Endodermal cell (in vitro differentiated cells): ENCODE measurements around the gene STX18. TPM values are rescaled to one million over a fixed set of nuclear protein-coding genes. Genes with fewer than 3 reads are reported as not detected.

ENCODE experiments used
- DNase-seq: peaks from one replicate; pipeline ENCODE4 v3.0.0-alpha.2; 2017
- H3K27ac ChIP-seq: 2 replicates; pipeline ENCODE4 v1.5.1; 2013; ENCODE audit warnings: mild to moderate bottlenecking, low read depth, low read length, moderate library complexity
- H3K27me3 ChIP-seq: 2 replicates; pipeline ENCODE4 v1.6.1; 2013; ENCODE audit warnings: mild to moderate bottlenecking, low read length, moderate library complexity; ENCODE audit not compliant: insufficient read depth, control insufficient read depth, poor library complexity, severe bottlenecking
- H3K36me3 ChIP-seq: 2 replicates; pipeline ENCODE4 v1.7.0; 2013; ENCODE audit warnings: mild to moderate bottlenecking, low read length, moderate library complexity; ENCODE audit not compliant: control insufficient read depth, insufficient read depth
- H3K4me1 ChIP-seq: one replicate; pipeline ENCODE4 v1.7.0; 2013; ENCODE audit warnings: low read length; ENCODE audit not compliant: control insufficient read depth, insufficient read depth
- H3K4me3 ChIP-seq: 2 replicates; pipeline ENCODE4 v1.5.1; 2013; ENCODE audit warnings: mild to moderate bottlenecking, low read length, moderate library complexity
- H3K9ac ChIP-seq: 2 replicates; pipeline ENCODE4 v1.6.1; 2013; ENCODE audit warnings: mild to moderate bottlenecking, low read length, moderate library complexity; ENCODE audit not compliant: poor library complexity, severe bottlenecking; ENCODE audit errors: extremely low read depth
- H3K9me3 ChIP-seq: 2 replicates; pipeline ENCODE4 v1.6.1; 2013; ENCODE audit warnings: mild to moderate bottlenecking, low read length, moderate library complexity; ENCODE audit not compliant: control insufficient read depth
- H3K27ac Mint-ChIP-seq: 2 replicates; pipeline ENCODE4 v1.8.0; 2020; ENCODE audit warnings: mixed read lengths
- H3K27me3 Mint-ChIP-seq: 2 replicates; pipeline ENCODE4 v1.8.0; 2021; ENCODE audit warnings: mild to moderate bottlenecking, mixed read lengths; ENCODE audit not compliant: insufficient read depth
- H3K36me3 Mint-ChIP-seq: 2 replicates; pipeline ENCODE4 v1.8.0; 2020; ENCODE audit warnings: low read depth, mixed read lengths
- H3K4me1 Mint-ChIP-seq: 2 replicates; pipeline ENCODE4 v1.8.0; 2020; ENCODE audit warnings: mixed read lengths
- H3K4me3 Mint-ChIP-seq: 2 replicates; pipeline ENCODE4 v1.8.0; 2020; ENCODE audit warnings: mild to moderate bottlenecking, moderate library complexity, mixed read lengths
- H3K9me3 Mint-ChIP-seq: 2 replicates; pipeline ENCODE4 v1.8.0; 2020; ENCODE audit warnings: mild to moderate bottlenecking, mixed read lengths
- CTCF ChIP-seq: fragments of 200-600 bp; sonication (generic); conservative IDR thresholded peaks from 2 replicates; pipeline ENCODE4 v1.5.0; 2021; ENCODE audit warnings: antibody characterized with exemption, mild to moderate bottlenecking
- WGBS, 2 experiments: methylation state at CpG; one replicate each; pipeline versions ENCODE4 v1.1.5 to v1.1.7; 2013; ENCODE audit warnings: missing lambda C conversion rate in 2 of 2, mixed read lengths in 1 of 2; ENCODE audit not compliant: insufficient coverage in 1 of 2, insufficient read length in 1 of 2; 5-methylcytosine and 5-hydroxymethylcytosine counted together
- total RNA-seq, 2 donors: library from RNA; stranded (reverse); fragmentation: NEBNext Ultra II Directional in 1 of 2; extraction: Animal tissue kit (Norgen Biotek cat#: 25700) in 1 of 2; gene quantifications; 2 replicates in 1 of 2; 3 replicates in 1 of 2; pipeline ENCODE4 v1.2.1, GENCODE V29; 2021

The STX18 gene
- total RNA-seq, 2 donors from 2014 or later: 26.9 to 33.3 TPM

DNA sequence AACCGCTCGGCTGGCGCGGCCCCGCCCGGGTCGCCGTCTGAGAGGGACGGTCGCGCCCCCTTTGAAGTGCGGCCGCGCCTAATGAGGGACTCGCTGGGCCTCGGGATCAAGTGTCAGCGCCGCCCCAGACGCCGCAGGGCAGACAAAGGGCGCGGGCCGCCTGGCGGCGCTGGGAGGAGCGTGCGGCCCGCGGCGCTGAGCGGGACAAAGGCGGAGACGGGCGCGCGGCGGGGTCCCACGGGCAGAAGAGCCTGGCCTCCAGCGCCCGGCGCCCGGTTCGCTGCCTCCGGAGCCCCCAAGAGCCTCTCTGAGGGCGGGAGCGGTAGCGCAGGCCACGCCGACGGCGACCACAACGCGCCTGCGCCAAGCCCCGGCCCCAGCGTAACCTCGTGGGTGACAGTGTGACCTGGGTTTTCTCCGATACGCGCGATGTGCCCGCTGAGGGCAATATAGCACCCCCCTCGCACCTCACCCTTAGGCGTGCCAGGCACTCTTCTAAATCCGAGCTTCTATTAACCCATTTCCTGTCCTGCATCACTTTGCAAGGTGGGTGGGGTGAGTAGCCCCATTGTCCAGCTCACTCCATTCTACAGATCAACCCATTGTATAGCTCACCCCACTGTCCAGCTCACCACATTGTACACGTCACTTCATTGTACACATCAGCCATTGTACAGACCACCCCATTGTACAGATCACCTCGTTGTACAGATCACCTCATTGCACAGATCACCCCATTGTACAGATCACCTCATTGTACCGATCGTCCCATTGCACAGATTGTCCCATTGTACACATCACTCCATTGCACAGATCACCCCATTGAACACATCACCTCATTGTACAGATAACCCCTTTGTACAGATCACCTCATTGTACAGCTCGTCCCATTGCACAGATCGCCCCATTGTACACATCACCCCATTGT is 33.7 kb upstream of the STX18 start:
- H3K4me3 Mint-ChIP-seq: peak overlapping the region; percentile 59
- Histone ChIP-seq H3K4me3 (peak overlapping the region; percentile 82), H3K36me3 (no peaks in the 10 kb centered on the region), H3K27me3 (no peaks in the 10 kb centered on the region), H3K27ac (peak overlapping the region; percentile 95), H3K4me1 (no peaks in the 10 kb centered on the region), H3K9ac (peak overlapping the region; percentile 37), H3K9me3 (peaks cover 8% of the 10 kb centered on the region)
- no peak overlapping the region for H3K27ac Mint-ChIP-seq
- H3K36me3 Mint-ChIP-seq: peaks cover 4% of the 10 kb centered on the region
- DNase-seq: peak; percentile 93
- peak; percentile 79 for TF ChIP-seq CTCF
- 15 to 23% methylated on average over 34 to 71 of the region's 71 CpGs for WGBS, 2 experiments
- H3K27me3 Mint-ChIP-seq: peaks cover 15% of the 10 kb centered on the region
- H3K9me3 Mint-ChIP-seq: peaks cover 4% of the 10 kb centered on the region
- peaks cover 10% of the 10 kb centered on the region for H3K4me1 Mint-ChIP-seq

DNA sequence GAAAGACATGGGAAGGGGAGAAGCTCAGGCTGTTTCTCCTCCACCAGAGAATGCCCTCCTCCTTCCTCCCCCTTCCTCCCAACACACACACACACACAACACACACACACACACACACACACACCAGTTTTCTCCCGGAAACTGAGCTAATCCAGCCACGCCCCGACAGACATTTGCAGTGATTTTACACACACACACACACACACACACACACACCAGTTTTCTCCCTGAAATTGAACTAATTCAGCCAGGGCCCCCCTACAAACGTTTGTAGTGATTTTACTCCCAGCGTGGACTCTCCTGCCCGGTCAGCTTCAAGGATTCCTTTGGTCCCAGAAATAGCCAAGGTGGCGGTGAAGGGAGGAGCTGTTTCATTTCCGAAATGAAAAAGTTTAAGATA is 32.9 kb upstream of the STX18 start:
- H3K36me3 Mint-ChIP-seq: peaks cover 11% of the 10 kb centered on the region
- TF ChIP-seq CTCF: no peak
- DNase-seq: peak; percentile 69
- peaks cover 15% of the 10 kb centered on the region for H3K27me3 Mint-ChIP-seq
- 0 to 36% methylated on average over 3 to 8 of the region's 8 CpGs for WGBS, 2 experiments
- Histone ChIP-seq H3K27ac (peak overlapping the region; percentile 95), H3K27me3 (no peaks in the 10 kb centered on the region), H3K9ac (peak overlapping the region; percentile 37), H3K4me3 (peak overlapping the region; percentile 82), H3K36me3 (no peaks in the 10 kb centered on the region), H3K9me3 (peaks cover 16% of the 10 kb centered on the region), H3K4me1 (no peaks in the 10 kb centered on the region)
- peak overlapping the region; percentile 59 for H3K4me3 Mint-ChIP-seq
- no peak overlapping the region for H3K27ac Mint-ChIP-seq
- peaks cover 11% of the 10 kb centered on the region for H3K9me3 Mint-ChIP-seq
- peaks cover 10% of the 10 kb centered on the region for H3K4me1 Mint-ChIP-seq

- H3K27ac Mint-ChIP-seq: no peak overlapping the region
- WGBS, 2 experiments: 94 to 100% methylated on average over 3 to 5 of the region's 5 CpGs
- H3K4me1 Mint-ChIP-seq: peaks cover 4% of the 10 kb centered on the region
- H3K27me3 ChIP-seq: no peaks in the 10 kb centered on the region
- peaks cover 19% of the 10 kb centered on the region for H3K36me3 Mint-ChIP-seq
- H3K4me3 ChIP-seq: no peak overlapping the region
- H3K4me1 ChIP-seq: no peaks in the 10 kb centered on the region
- TF ChIP-seq CTCF: no peak
- H3K9me3 ChIP-seq: peaks cover 19% of the 10 kb centered on the region
- peaks cover 18% of the 10 kb centered on the region for H3K9me3 Mint-ChIP-seq
- H3K9ac ChIP-seq: no peak overlapping the region
- H3K27ac ChIP-seq: no peak overlapping the region
- H3K27me3 Mint-ChIP-seq: peaks cover 15% of the 10 kb centered on the region
- no peak for DNase-seq
- H3K36me3 ChIP-seq: no peaks in the 10 kb centered on the region
- peak overlapping the region; percentile 59 for H3K4me3 Mint-ChIP-seq
These were observed 32.2 kb upstream of the STX18 start for GRCh38 chr4:4574052-4574451.
